ENCODE measurements around the gene FOXP2.

FOXP2 gene

DNA sequence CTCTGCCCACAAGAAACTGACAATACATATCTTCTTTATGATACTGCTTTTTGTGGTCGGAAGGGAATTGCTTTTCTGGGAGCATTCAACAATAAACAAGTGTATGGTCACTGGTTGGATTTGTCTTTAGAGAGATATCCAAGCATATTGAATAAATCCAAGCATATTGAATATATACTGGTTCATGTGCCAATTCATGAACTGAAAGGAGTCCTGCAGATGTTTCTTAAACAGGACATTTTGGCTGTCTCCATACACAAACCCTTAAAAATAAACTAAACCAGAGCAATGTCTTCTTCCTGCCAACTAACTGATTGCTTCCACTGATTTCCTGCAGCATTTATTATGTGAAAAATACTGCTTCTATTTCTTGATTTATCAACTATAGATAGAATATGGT is 173.9 kb downstream of the FOXP2 start:
- ATAC-seq: no peak
- TF ChIP-seq, protein P1, sequence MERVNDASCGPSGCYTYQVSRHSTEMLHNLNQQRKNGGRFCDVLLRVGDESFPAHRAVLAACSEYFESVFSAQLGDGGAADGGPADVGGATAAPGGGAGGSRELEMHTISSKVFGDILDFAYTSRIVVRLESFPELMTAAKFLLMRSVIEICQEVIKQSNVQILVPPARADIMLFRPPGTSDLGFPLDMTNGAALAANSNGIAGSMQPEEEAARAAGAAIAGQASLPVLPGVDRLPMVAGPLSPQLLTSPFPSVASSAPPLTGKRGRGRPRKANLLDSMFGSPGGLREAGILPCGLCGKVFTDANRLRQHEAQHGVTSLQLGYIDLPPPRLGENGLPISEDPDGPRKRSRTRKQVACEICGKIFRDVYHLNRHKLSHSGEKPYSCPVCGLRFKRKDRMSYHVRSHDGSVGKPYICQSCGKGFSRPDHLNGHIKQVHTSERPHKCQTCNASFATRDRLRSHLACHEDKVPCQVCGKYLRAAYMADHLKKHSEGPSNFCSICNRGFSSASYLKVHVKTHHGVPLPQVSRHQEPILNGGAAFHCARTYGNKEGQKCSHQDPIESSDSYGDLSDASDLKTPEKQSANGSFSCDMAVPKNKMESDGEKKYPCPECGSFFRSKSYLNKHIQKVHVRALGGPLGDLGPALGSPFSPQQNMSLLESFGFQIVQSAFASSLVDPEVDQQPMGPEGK (CRISPR knock-in tag; IDR thresholded peaks at IDR 0.05; ENCODE audit: borderline replicate concordance): no peak

DNA sequence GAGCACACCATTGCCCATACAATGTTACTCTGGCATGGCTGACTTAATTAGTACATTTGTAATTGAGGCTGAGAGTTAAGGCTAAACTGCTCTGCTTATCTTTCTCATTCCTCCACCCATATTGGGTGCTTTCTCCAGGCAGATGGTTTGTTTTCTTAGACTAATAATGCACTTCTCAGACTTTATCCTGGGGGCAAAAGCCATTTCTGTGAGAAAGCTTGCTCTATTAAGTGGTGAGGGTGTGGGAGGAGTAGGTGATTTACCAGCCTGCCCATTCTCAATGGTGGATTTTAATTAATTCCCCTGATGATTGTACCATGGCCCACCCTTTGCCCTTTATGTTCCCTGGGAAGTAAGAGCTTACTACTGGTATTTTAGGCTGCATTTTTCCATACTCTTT is 174.8 kb downstream of the FOXP2 start:
- no peak for ATAC-seq
- no peak for TF ChIP-seq ZFP30 (CRISPR knock-in tag; IDR thresholded peaks at IDR 0.05)
- no peak for TF ChIP-seq ZC3H10 (CRISPR knock-in tag; IDR thresholded peaks at IDR 0.05)
- TF ChIP-seq POU6F1 (CRISPR knock-in tag; IDR thresholded peaks at IDR 0.05; ENCODE audit: borderline replicate concordance, low read depth): no peak
- TF ChIP-seq TOX (CRISPR knock-in tag; IDR thresholded peaks at IDR 0.05; ENCODE audit: borderline replicate concordance): no peak

DNA sequence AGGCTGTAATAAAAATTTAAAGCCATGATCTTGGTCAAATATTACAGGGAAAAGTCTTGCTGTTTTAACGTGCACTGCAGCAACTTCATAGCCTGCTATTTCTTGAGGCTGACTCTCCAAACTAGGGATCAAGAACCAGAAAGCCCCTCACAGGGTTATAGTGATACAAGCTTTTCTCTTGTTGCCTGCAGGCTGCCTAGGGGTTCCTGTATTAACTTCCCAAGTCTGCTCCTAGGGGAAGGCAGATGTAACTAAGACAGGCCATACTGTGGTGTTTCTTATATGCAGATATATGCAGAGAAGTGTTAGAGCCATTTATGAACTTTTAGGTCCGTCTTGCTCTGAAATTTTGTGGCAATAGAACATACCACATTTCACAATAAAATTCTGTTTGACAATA is 175.7 kb downstream of the FOXP2 start:
- no peak for ATAC-seq
- TF ChIP-seq ZNF565 (CRISPR knock-in tag; conservative IDR thresholded peaks at IDR 0.05; ENCODE audit: low read depth) (no peak), POU6F1 (CRISPR knock-in tag; IDR thresholded peaks at IDR 0.05; ENCODE audit: borderline replicate concordance, low read depth) (no peak), ZC3H10 (CRISPR knock-in tag; IDR thresholded peaks at IDR 0.05) (no peak), ZNF8 (CRISPR knock-in tag; IDR thresholded peaks at IDR 0.05) (no peak), GLIS3 (CRISPR knock-in tag; IDR thresholded peaks at IDR 0.05) (no peak), ZNF70 (CRISPR knock-in tag; IDR thresholded peaks at IDR 0.05) (no peak), RARB (CRISPR knock-in tag; IDR thresholded peaks at IDR 0.05) (no peak)
- TF ChIP-seq, protein P2, sequence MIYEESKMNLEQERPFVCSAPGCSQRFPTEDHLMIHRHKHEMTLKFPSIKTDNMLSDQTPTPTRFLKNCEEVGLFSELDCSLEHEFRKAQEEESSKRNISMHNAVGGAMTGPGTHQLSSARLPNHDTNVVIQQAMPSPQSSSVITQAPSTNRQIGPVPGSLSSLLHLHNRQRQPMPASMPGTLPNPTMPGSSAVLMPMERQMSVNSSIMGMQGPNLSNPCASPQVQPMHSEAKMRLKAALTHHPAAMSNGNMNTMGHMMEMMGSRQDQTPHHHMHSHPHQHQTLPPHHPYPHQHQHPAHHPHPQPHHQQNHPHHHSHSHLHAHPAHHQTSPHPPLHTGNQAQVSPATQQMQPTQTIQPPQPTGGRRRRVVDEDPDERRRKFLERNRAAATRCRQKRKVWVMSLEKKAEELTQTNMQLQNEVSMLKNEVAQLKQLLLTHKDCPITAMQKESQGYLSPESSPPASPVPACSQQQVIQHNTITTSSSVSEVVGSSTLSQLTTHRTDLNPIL (CRISPR knock-in tag; IDR thresholded peaks at IDR 0.05; ENCODE audit: low read depth): no peak
- TF ChIP-seq, protein P3, sequence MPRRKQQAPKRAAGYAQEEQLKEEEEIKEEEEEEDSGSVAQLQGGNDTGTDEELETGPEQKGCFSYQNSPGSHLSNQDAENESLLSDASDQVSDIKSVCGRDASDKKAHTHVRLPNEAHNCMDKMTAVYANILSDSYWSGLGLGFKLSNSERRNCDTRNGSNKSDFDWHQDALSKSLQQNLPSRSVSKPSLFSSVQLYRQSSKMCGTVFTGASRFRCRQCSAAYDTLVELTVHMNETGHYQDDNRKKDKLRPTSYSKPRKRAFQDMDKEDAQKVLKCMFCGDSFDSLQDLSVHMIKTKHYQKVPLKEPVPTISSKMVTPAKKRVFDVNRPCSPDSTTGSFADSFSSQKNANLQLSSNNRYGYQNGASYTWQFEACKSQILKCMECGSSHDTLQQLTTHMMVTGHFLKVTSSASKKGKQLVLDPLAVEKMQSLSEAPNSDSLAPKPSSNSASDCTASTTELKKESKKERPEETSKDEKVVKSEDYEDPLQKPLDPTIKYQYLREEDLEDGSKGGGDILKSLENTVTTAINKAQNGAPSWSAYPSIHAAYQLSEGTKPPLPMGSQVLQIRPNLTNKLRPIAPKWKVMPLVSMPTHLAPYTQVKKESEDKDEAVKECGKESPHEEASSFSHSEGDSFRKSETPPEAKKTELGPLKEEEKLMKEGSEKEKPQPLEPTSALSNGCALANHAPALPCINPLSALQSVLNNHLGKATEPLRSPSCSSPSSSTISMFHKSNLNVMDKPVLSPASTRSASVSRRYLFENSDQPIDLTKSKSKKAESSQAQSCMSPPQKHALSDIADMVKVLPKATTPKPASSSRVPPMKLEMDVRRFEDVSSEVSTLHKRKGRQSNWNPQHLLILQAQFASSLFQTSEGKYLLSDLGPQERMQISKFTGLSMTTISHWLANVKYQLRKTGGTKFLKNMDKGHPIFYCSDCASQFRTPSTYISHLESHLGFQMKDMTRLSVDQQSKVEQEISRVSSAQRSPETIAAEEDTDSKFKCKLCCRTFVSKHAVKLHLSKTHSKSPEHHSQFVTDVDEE (CRISPR knock-in tag; IDR thresholded peaks at IDR 0.05): no peak
- TF ChIP-seq, protein P4, sequence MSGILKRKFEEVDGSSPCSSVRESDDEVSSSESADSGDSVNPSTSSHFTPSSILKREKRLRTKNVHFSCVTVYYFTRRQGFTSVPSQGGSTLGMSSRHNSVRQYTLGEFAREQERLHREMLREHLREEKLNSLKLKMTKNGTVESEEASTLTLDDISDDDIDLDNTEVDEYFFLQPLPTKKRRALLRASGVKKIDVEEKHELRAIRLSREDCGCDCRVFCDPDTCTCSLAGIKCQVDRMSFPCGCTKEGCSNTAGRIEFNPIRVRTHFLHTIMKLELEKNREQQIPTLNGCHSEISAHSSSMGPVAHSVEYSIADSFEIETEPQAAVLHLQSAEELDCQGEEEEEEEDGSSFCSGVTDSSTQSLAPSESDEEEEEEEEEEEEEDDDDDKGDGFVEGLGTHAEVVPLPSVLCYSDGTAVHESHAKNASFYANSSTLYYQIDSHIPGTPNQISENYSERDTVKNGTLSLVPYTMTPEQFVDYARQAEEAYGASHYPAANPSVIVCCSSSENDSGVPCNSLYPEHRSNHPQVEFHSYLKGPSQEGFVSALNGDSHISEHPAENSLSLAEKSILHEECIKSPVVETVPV (CRISPR knock-in tag; IDR thresholded peaks at IDR 0.05): no peak
- TF ChIP-seq, protein P1 (CRISPR knock-in tag; IDR thresholded peaks at IDR 0.05; ENCODE audit: borderline replicate concordance): no peak

GRCh38 chr7:114598946-114599345 is 184.3 kb downstream of the FOXP2 start:
- ATAC-seq: no peak
- TF ChIP-seq ISL1 (CRISPR knock-in tag; IDR thresholded peaks at IDR 0.05) (no peak), POU6F1 (CRISPR knock-in tag; IDR thresholded peaks at IDR 0.05; ENCODE audit: borderline replicate concordance, low read depth) (no peak), ZNF70 (CRISPR knock-in tag; IDR thresholded peaks at IDR 0.05) (no peak), PPARA (CRISPR knock-in tag; IDR thresholded peaks at IDR 0.05; ENCODE audit: borderline replicate concordance) (no peak), CSDC2 (CRISPR knock-in tag; IDR thresholded peaks at IDR 0.05) (no peak), TCF4 (CRISPR knock-in tag; IDR thresholded peaks at IDR 0.05; ENCODE audit: borderline replicate concordance) (no peak), GLIS3 (CRISPR knock-in tag; IDR thresholded peaks at IDR 0.05) (no peak), ESRRG (CRISPR knock-in tag; IDR thresholded peaks at IDR 0.05) (no peak), ZFP30 (CRISPR knock-in tag; IDR thresholded peaks at IDR 0.05) (no peak)
- TF ChIP-seq, protein P1 (CRISPR knock-in tag; IDR thresholded peaks at IDR 0.05; ENCODE audit: borderline replicate concordance): no peak
